ENCODE measurements around the gene TBX5. TPM values are rescaled to one million over a fixed set of nuclear protein-coding genes. Genes with fewer than 3 reads are reported as not detected.

TBX5 gene
- total and polyA plus RNA-seq, 9 donors, result 0.11 to 4.7 (median 1.9) TPM

- Histone ChIP-seq H3K27ac (ENCODE audit: low read length) (no peak overlapping the region), H3K27me3 (ENCODE audit: control insufficient read depth, insufficient read depth, low read length) (peaks cover 4% of the 10 kb centered on the region), H3K4me1 (ENCODE audit: control insufficient read depth, insufficient read depth, low read length) (no peaks in the 10 kb centered on the region), H3K4me3 (ENCODE audit: low read length) (no peak overlapping the region), H3K36me3 (ENCODE audit: control insufficient read depth, insufficient read depth, low read length) (no peaks in the 10 kb centered on the region), H3K9me3 (replicated peaks; ENCODE audit: control insufficient read depth, low read depth, low read length) (peaks cover 3% of the 10 kb centered on the region)
- DNase-seq, result no peak
Observed at GRCh38 chr12:114327765-114328164, 78.2 kb downstream of the TBX5 start.

GRCh38 chr12:114321524-114321923 lies 84.4 kb downstream of the TBX5 start:
- Histone ChIP-seq H3K27me3 (ENCODE audit: control insufficient read depth, insufficient read depth, low read length) (peaks cover 9% of the 10 kb centered on the region), H3K27ac (ENCODE audit: low read length) (no peak overlapping the region), H3K4me3 (ENCODE audit: low read length) (no peak overlapping the region), H3K36me3 (ENCODE audit: control insufficient read depth, insufficient read depth, low read length) (no peaks in the 10 kb centered on the region), H3K4me1 (ENCODE audit: control insufficient read depth, insufficient read depth, low read length) (no peaks in the 10 kb centered on the region), H3K9me3 (replicated peaks; ENCODE audit: control insufficient read depth, low read depth, low read length) (no peaks in the 10 kb centered on the region)
- WGBS (ENCODE audit: insufficient coverage), result no CpG with 5 or more reads among the region's 1 CpG
- no peak for DNase-seq

GRCh38 chr12:114320968-114321367 lies 85.0 kb downstream of the TBX5 start:
- Histone ChIP-seq H3K4me1 (ENCODE audit: control insufficient read depth, insufficient read depth, low read length) (no peaks in the 10 kb centered on the region), H3K9me3 (replicated peaks; ENCODE audit: control insufficient read depth, low read depth, low read length) (no peaks in the 10 kb centered on the region), H3K27ac (ENCODE audit: low read length) (no peak overlapping the region), H3K4me3 (ENCODE audit: low read length) (no peak overlapping the region), H3K36me3 (ENCODE audit: control insufficient read depth, insufficient read depth, low read length) (no peaks in the 10 kb centered on the region), H3K27me3 (ENCODE audit: control insufficient read depth, insufficient read depth, low read length) (peaks cover 6% of the 10 kb centered on the region)
- 43% methylated on average over 2 of the region's 8 CpGs for WGBS (ENCODE audit: insufficient coverage)
- DNase-seq, result peak; percentile 62

- no peak overlapping the region for H3K27ac ChIP-seq (ENCODE audit: low read length)
- DNase-seq, result no peak
- 71% methylated on average over 5 of the region's 9 CpGs for WGBS (ENCODE audit: insufficient coverage)
Observed at GRCh38 chr12:114320101-114320500, 85.8 kb downstream of the TBX5 start.

GRCh38 chr12:114319422-114319821 lies 86.5 kb downstream of the TBX5 start:
- H3K9me3 ChIP-seq (replicated peaks; ENCODE audit: control insufficient read depth, low read depth, low read length), result no peaks in the 10 kb centered on the region
- no peak overlapping the region for H3K4me3 ChIP-seq (ENCODE audit: low read length)
- no peaks in the 10 kb centered on the region for H3K4me1 ChIP-seq (ENCODE audit: control insufficient read depth, insufficient read depth, low read length)
- 40% methylated on average over 2 of the region's 11 CpGs for WGBS (ENCODE audit: insufficient coverage)
- H3K27me3 ChIP-seq (ENCODE audit: control insufficient read depth, insufficient read depth, low read length), result peaks cover 5% of the 10 kb centered on the region
- DNase-seq, result no peak
- no peak overlapping the region for H3K27ac ChIP-seq (ENCODE audit: low read length)
- H3K36me3 ChIP-seq (ENCODE audit: control insufficient read depth, insufficient read depth, low read length), result no peaks in the 10 kb centered on the region

More at GRCh38 chr12:114320101-114320500, 85.8 kb downstream of the TBX5 start:
- H3K36me3 ChIP-seq (ENCODE audit: control insufficient read depth, insufficient read depth, low read length), result no peaks in the 10 kb centered on the region
- no peaks in the 10 kb centered on the region for H3K9me3 ChIP-seq (replicated peaks; ENCODE audit: control insufficient read depth, low read depth, low read length)
- H3K4me1 ChIP-seq (ENCODE audit: control insufficient read depth, insufficient read depth, low read length), result no peaks in the 10 kb centered on the region
- H3K4me3 ChIP-seq (ENCODE audit: low read length), result no peak overlapping the region
- peaks cover 5% of the 10 kb centered on the region for H3K27me3 ChIP-seq (ENCODE audit: control insufficient read depth, insufficient read depth, low read length)

- no peaks in the 10 kb centered on the region for H3K9me3 ChIP-seq (replicated peaks; ENCODE audit: control insufficient read depth, low read depth, low read length)
- peaks cover 5% of the 10 kb centered on the region for H3K27me3 ChIP-seq (ENCODE audit: control insufficient read depth, insufficient read depth, low read length)
- no peaks in the 10 kb centered on the region for H3K36me3 ChIP-seq (ENCODE audit: control insufficient read depth, insufficient read depth, low read length)
- no CpG with 5 or more reads among the region's 2 CpGs for WGBS (ENCODE audit: insufficient coverage)
- H3K4me3 ChIP-seq (ENCODE audit: low read length), result no peak overlapping the region
- peak; percentile 25 for DNase-seq
- no peak overlapping the region for H3K27ac ChIP-seq (ENCODE audit: low read length)
- H3K4me1 ChIP-seq (ENCODE audit: control insufficient read depth, insufficient read depth, low read length), result no peaks in the 10 kb centered on the region
Observed at GRCh38 chr12:114318984-114319383, 87.0 kb downstream of the TBX5 start.

- peaks cover 3% of the 10 kb centered on the region for H3K4me1 ChIP-seq (ENCODE audit: control insufficient read depth, insufficient read depth, low read length)
- no peaks in the 10 kb centered on the region for H3K36me3 ChIP-seq (ENCODE audit: control insufficient read depth, insufficient read depth, low read length)
- no peaks in the 10 kb centered on the region for H3K9me3 ChIP-seq (replicated peaks; ENCODE audit: control insufficient read depth, low read depth, low read length)
- H3K27ac ChIP-seq (ENCODE audit: low read length), result no peak overlapping the region
- 43% methylated on average over 5 of the region's 5 CpGs for WGBS (ENCODE audit: insufficient coverage)
- no peak overlapping the region for H3K4me3 ChIP-seq (ENCODE audit: low read length)
- H3K27me3 ChIP-seq (ENCODE audit: control insufficient read depth, insufficient read depth, low read length), result peaks cover 5% of the 10 kb centered on the region
- peak; percentile 70 for DNase-seq
Observed at GRCh38 chr12:114316076-114316475, 89.9 kb downstream of the TBX5 start.

GRCh38 chr12:114314974-114315720 lies 90.8 kb downstream of the TBX5 start:
- 96% methylated on average over 14 of the region's 16 CpGs for WGBS (ENCODE audit: insufficient coverage)
- Histone ChIP-seq H3K9me3 (replicated peaks; ENCODE audit: control insufficient read depth, low read depth, low read length) (no peaks in the 10 kb centered on the region), H3K27me3 (ENCODE audit: control insufficient read depth, insufficient read depth, low read length) (peaks cover 5% of the 10 kb centered on the region), H3K27ac (ENCODE audit: low read length) (no peak overlapping the region), H3K4me1 (ENCODE audit: control insufficient read depth, insufficient read depth, low read length) (peaks cover 3% of the 10 kb centered on the region), H3K36me3 (ENCODE audit: control insufficient read depth, insufficient read depth, low read length) (no peaks in the 10 kb centered on the region), H3K4me3 (ENCODE audit: low read length) (no peak overlapping the region)
- DNase-seq, result no peak

GRCh38 chr12:114314403-114314802 lies 91.5 kb downstream of the TBX5 start:
- DNase-seq, result no peak
- Histone ChIP-seq H3K27me3 (ENCODE audit: control insufficient read depth, insufficient read depth, low read length) (peaks cover 3% of the 10 kb centered on the region), H3K9me3 (replicated peaks; ENCODE audit: control insufficient read depth, low read depth, low read length) (no peaks in the 10 kb centered on the region), H3K4me3 (ENCODE audit: low read length) (no peak overlapping the region), H3K27ac (ENCODE audit: low read length) (no peak overlapping the region), H3K36me3 (ENCODE audit: control insufficient read depth, insufficient read depth, low read length) (no peaks in the 10 kb centered on the region), H3K4me1 (ENCODE audit: control insufficient read depth, insufficient read depth, low read length) (peaks cover 3% of the 10 kb centered on the region)
- 64% methylated on average over 6 of the region's 7 CpGs for WGBS (ENCODE audit: insufficient coverage)

GRCh38 chr12:114313910-114314309 lies 92.0 kb downstream of the TBX5 start:
- no peak overlapping the region for H3K4me3 ChIP-seq (ENCODE audit: low read length)
- WGBS (ENCODE audit: insufficient coverage), result 0% methylated on average over 1 of the region's 2 CpGs
- no peaks in the 10 kb centered on the region for H3K9me3 ChIP-seq (replicated peaks; ENCODE audit: control insufficient read depth, low read depth, low read length)
- DNase-seq, result no peak
- peaks cover 3% of the 10 kb centered on the region for H3K4me1 ChIP-seq (ENCODE audit: control insufficient read depth, insufficient read depth, low read length)
- no peak overlapping the region for H3K27ac ChIP-seq (ENCODE audit: low read length)
- no peaks in the 10 kb centered on the region for H3K36me3 ChIP-seq (ENCODE audit: control insufficient read depth, insufficient read depth, low read length)
- peaks cover 2% of the 10 kb centered on the region for H3K27me3 ChIP-seq (ENCODE audit: control insufficient read depth, insufficient read depth, low read length)

GRCh38 chr12:114311974-114312373 lies 94.0 kb downstream of the TBX5 start:
- Histone ChIP-seq H3K9me3 (replicated peaks; ENCODE audit: control insufficient read depth, low read depth, low read length) (no peaks in the 10 kb centered on the region), H3K27me3 (ENCODE audit: control insufficient read depth, insufficient read depth, low read length) (no peaks in the 10 kb centered on the region), H3K4me3 (ENCODE audit: low read length) (no peak overlapping the region), H3K36me3 (ENCODE audit: control insufficient read depth, insufficient read depth, low read length) (no peaks in the 10 kb centered on the region), H3K27ac (ENCODE audit: low read length) (no peak overlapping the region), H3K4me1 (ENCODE audit: control insufficient read depth, insufficient read depth, low read length) (peaks cover 3% of the 10 kb centered on the region)
- 18% methylated on average over 3 of the region's 4 CpGs for WGBS (ENCODE audit: insufficient coverage)
- DNase-seq, result peak; percentile 96
